AG09319 (cell line): ENCODE measurements around the gene METTL8.

Experiments
- DNase-seq: peaks from one replicate; pipeline ENCODE4 v3.0.0-alpha.2; 2010; ENCODE audit warnings: low read depth; ENCODE audit errors: extremely low read depth
- CTCF ChIP-seq: IDR thresholded peaks from 2 replicates; pipeline ENCODE4 v1.5.1; 2011; ENCODE audit warnings: low read depth, mild to moderate bottlenecking, inconsistent platforms, low read length, moderate library complexity

METTL8 gene

GRCh38 chr2:171399292-171399691 lies 34.5 kb downstream of the METTL8 start:
- DNase-seq, result no peak

GRCh38 chr2:171394164-171394740 lies 39.5 kb downstream of the METTL8 start:
- DNase-seq, result no peak
- no peak for TF ChIP-seq CTCF

More at GRCh38 chr2:171399292-171399691, 34.5 kb downstream of the METTL8 start:
- no peak for TF ChIP-seq CTCF

- TF ChIP-seq CTCF, result no peak
- no peak for DNase-seq
Measured at GRCh38 chr2:171393487-171393886, 40.3 kb downstream of the METTL8 start.

- TF ChIP-seq CTCF, result no peak
- no peak for DNase-seq
Measured at GRCh38 chr2:171391532-171391931, 42.3 kb downstream of the METTL8 start.

- no peak for TF ChIP-seq CTCF
- no peak for DNase-seq
Measured at GRCh38 chr2:171390941-171391516, 42.8 kb downstream of the METTL8 start.

GRCh38 chr2:171389780-171390179 lies 44.0 kb downstream of the METTL8 start:
- no peak for DNase-seq

More at GRCh38 chr2:171389780-171390179, 44.0 kb downstream of the METTL8 start:
- no peak for TF ChIP-seq CTCF
